ENCODE results near the gene SPTLC2.

SPTLC2 gene

GRCh38 chr14:77458249-77458950, 158.0 kb downstream of the SPTLC2 start:
- no peak for DNase-seq

- DNase-seq, result peak; percentile 85
Observed at GRCh38 chr14:77457522-77458248, 158.8 kb downstream of the SPTLC2 start, which contains the start of the genes AHSA1 and VIPAS39. TSS of gene AHSA1 (plus strand) at chr14:77458093. CDS start at chr14:77458190, 97 bp downstream. TSS of gene VIPAS39 (minus strand) at chr14:77457601. CDS start at chr14:77454102, 3,499 bp downstream.

- DNase-seq, result peak; percentile 5
Observed at GRCh38 chr14:77457115-77457521, 159.3 kb downstream of the SPTLC2 start.

All from T-helper 9 cell (primary cell).